ENCODE results near the gene PLXNA4.

GRCh38 chr7:132162556-132163144, 413.6 kb downstream of the PLXNA4 start:
- TF ChIP-seq EP300 (IDR thresholded peaks at IDR 0.05), result no peak
- no peak for TF ChIP-seq POLR2A (IDR thresholded peaks at IDR 0.05)
- no peak for TF ChIP-seq CTCF (IDR thresholded peaks at IDR 0.05)

All from stomach (tissue), 4 donors.